ENCODE results near the gene NRG2. TPM values are rescaled to one million over a fixed set of nuclear protein-coding genes. Genes with fewer than 3 reads are reported as not detected.

Gene NRG2
- total and polyA plus RNA-seq, 2 donors (not counting 3 experiments of a cell fraction or from before 2014, with no cell fraction given): 0.26 to 0.42 TPM

GRCh38 chr5:139881143-139881733 is 161.9 kb downstream of the NRG2 start:
- Histone ChIP-seq H3K4me1 (ENCODE audit: control insufficient read depth, extremely low read depth, insufficient read depth, low read length) (no peaks in the 10 kb centered on the region), H3K79me2 (ENCODE audit: control insufficient read depth, insufficient read depth, low read length) (no peaks in the 10 kb centered on the region), H3K9ac (replicated peaks; ENCODE audit: extremely low read depth, insufficient read depth, low read length) (no peak overlapping the region), H3K4me3 (replicated peaks in 1 of 3; ENCODE audit: insufficient read depth in 1 of 3, low read depth in 1 of 3, low read length in 3 of 3) (no peak overlapping the region), H3K27ac (ENCODE audit: insufficient read depth, low read depth, low read length) (no peak overlapping the region), H2AFZ (ENCODE audit: low read depth, low read length) (no peak overlapping the region), H3K27me3 (ENCODE audit: control insufficient read depth in 2 of 2, insufficient read depth in 2 of 2, low read length in 2 of 2) (peaks cover 0 to 3% of the 10 kb centered on the region in 2 experiments), H4K20me1 (replicated peaks; ENCODE audit: control insufficient read depth, extremely low read depth, insufficient read depth, low read length) (no peaks in the 10 kb centered on the region), H3K9me3 (replicated peaks; ENCODE audit: control insufficient read depth, insufficient read depth, low read length) (no peaks in the 10 kb centered on the region), H3K4me2 (ENCODE audit: insufficient read depth, low read length) (no peak overlapping the region), H3K36me3 (ENCODE audit: control insufficient read depth in 2 of 2, extremely low read depth in 1 of 2, insufficient read depth in 2 of 2, low read length in 2 of 2) (no peaks in the 10 kb centered on the region), H3K9me1 (replicated peaks; ENCODE audit: control insufficient read depth, extremely low read depth, insufficient read depth, low read length) (no peaks in the 10 kb centered on the region)
- intact Hi-C loops (cut with micrococcal nuclease) (no loop called here), dilution Hi-C loops (cut with MboI; ENCODE audit: extremely low pct_ligation_motif_present, low sequenced_read_pairs) (no loop called here)
- no TSS peak for BruUV-seq (replicated peaks)
- ChIA-PET CTCF (interaction anchor here (1.4 kb wide), 1 partner anchor 106 kb away, joined by 5 read pairs; no protein-coding TSS in a partner anchor), POLR2A (no interaction called here)
- DNase-seq (ENCODE audit: low read depth, low spot score): no peak
- no peak for TF ChIP-seq GATA2 (IDR thresholded peaks at IDR 0.05; ENCODE audit: insufficient read depth, insufficient read length, low read depth, low read length)
- no peak for TF ChIP-seq JUN (IDR thresholded peaks at IDR 0.05; ENCODE audit: borderline replicate concordance, insufficient read depth, insufficient read length, low read depth)
- no peak for TF ChIP-seq POLR2AphosphoS5 (IDR thresholded peaks at IDR 0.05; ENCODE audit: insufficient read depth, low read depth, low read length)
- no peak for TF ChIP-seq POLR2A (IDR thresholded peaks at IDR 0.05; ENCODE audit: low read depth, low read length)
- no peak for TF ChIP-seq EZH2 (IDR thresholded peaks at IDR 0.05; ENCODE audit: borderline replicate concordance, low read depth, low read length, severe bottlenecking)
- no peak for TF ChIP-seq MYC (IDR thresholded peaks at IDR 0.05; ENCODE audit: low read depth, low read length)
- TF ChIP-seq FOS (IDR thresholded peaks at IDR 0.05; ENCODE audit: borderline replicate concordance, insufficient read depth, low read length): no peak
- TF ChIP-seq, protein P1, sequence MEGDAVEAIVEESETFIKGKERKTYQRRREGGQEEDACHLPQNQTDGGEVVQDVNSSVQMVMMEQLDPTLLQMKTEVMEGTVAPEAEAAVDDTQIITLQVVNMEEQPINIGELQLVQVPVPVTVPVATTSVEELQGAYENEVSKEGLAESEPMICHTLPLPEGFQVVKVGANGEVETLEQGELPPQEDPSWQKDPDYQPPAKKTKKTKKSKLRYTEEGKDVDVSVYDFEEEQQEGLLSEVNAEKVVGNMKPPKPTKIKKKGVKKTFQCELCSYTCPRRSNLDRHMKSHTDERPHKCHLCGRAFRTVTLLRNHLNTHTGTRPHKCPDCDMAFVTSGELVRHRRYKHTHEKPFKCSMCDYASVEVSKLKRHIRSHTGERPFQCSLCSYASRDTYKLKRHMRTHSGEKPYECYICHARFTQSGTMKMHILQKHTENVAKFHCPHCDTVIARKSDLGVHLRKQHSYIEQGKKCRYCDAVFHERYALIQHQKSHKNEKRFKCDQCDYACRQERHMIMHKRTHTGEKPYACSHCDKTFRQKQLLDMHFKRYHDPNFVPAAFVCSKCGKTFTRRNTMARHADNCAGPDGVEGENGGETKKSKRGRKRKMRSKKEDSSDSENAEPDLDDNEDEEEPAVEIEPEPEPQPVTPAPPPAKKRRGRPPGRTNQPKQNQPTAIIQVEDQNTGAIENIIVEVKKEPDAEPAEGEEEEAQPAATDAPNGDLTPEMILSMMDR (IDR thresholded peaks at IDR 0.05; ENCODE audit: extremely low read depth in 1 of 2, insufficient read depth in 1 of 2, low read depth in 1 of 2, low read length in 2 of 2): no peak
- TF ChIP-seq, protein P2, sequence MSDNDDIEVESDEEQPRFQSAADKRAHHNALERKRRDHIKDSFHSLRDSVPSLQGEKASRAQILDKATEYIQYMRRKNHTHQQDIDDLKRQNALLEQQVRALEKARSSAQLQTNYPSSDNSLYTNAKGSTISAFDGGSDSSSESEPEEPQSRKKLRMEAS (IDR thresholded peaks at IDR 0.05; ENCODE audit: insufficient read depth, insufficient read length): no peak
- no peak for FAIRE-seq

All from endothelial cell of umbilical vein (primary cell).